Measurements from ENCODE around the gene PAK4. TPM values are rescaled to one million over a fixed set of nuclear protein-coding genes. Genes with fewer than 3 reads are reported as not detected.

The PAK4 gene
- total RNA-seq, 1 experiment from 2014 or later, result 63.1 TPM

- no peak overlapping the region for H3T11ph ChIP-seq (ENCODE audit: low read length)
- no peak overlapping the region for H3K14ac ChIP-seq (ENCODE audit: insufficient read depth, low read length)
- Mint-ChIP-seq H3K4me3 (no peak overlapping the region), H3K4me1 (peaks cover 11% of the 10 kb centered on the region in 2 experiments), H3K36me3 (ENCODE audit: insufficient read depth in 1 of 3, low read depth in 3 of 3) (no peaks in the 10 kb centered on the region), H3K27ac (no peak overlapping the region), H3K9me3 (no peaks in the 10 kb centered on the region; a peak in 2 of 5 replicates), H3K27me3 (ENCODE audit: low read depth) (peaks cover 59% of the 10 kb centered on the region)
- no peaks in the 10 kb centered on the region for H3K79me1 ChIP-seq (ENCODE audit: insufficient read depth, low read depth, low read length, poor library complexity, severe bottlenecking)
- H3K9me3 ChIP-seq (ENCODE audit: control insufficient read depth, low read depth, low read length), result no peaks in the 10 kb centered on the region
- no peak for DNase-seq
- H2BK12ac ChIP-seq (ENCODE audit: insufficient read length, low read depth, low read length), result no peak overlapping the region
- H3K4me2 ChIP-seq (ENCODE audit: insufficient read depth, insufficient read length, low read length), result no peak overlapping the region
- 100% methylated on average over 1 of the region's 7 CpGs for WGBS (ENCODE audit: extremely low coverage, insufficient read length, low lambda C conversion rate)
- no peak overlapping the region for H3K18ac ChIP-seq (ENCODE audit: insufficient read length, low read depth, low read length)
- no peak overlapping the region for H3K4ac ChIP-seq (ENCODE audit: low read depth, low read length)
- no peak overlapping the region for H4K91ac ChIP-seq (ENCODE audit: insufficient read length, low read depth, low read length)
- no peak overlapping the region for H3K27ac ChIP-seq (ENCODE audit: insufficient read length, low read depth, low read length)
- no peaks in the 10 kb centered on the region for H3K4me1 ChIP-seq (ENCODE audit: insufficient read depth, low read length)
- H3K9ac ChIP-seq (ENCODE audit: extremely low read depth, insufficient read length, low read length), result no peak overlapping the region
- H4K5ac ChIP-seq (ENCODE audit: insufficient read length, low read depth, low read length), result no peak overlapping the region
- TF ChIP-seq, protein P1, sequence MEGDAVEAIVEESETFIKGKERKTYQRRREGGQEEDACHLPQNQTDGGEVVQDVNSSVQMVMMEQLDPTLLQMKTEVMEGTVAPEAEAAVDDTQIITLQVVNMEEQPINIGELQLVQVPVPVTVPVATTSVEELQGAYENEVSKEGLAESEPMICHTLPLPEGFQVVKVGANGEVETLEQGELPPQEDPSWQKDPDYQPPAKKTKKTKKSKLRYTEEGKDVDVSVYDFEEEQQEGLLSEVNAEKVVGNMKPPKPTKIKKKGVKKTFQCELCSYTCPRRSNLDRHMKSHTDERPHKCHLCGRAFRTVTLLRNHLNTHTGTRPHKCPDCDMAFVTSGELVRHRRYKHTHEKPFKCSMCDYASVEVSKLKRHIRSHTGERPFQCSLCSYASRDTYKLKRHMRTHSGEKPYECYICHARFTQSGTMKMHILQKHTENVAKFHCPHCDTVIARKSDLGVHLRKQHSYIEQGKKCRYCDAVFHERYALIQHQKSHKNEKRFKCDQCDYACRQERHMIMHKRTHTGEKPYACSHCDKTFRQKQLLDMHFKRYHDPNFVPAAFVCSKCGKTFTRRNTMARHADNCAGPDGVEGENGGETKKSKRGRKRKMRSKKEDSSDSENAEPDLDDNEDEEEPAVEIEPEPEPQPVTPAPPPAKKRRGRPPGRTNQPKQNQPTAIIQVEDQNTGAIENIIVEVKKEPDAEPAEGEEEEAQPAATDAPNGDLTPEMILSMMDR (conservative IDR thresholded peaks at IDR 0.05), result no peak
- H2BK5ac ChIP-seq (ENCODE audit: insufficient read length, low read length), result no peak overlapping the region
- H2AFZ ChIP-seq (ENCODE audit: low read length), result no peak overlapping the region
- peaks cover 1% of the 10 kb centered on the region for H3K23me2 ChIP-seq (ENCODE audit: insufficient read length, low read depth, low read length, poor library complexity, severe bottlenecking)
- H3K56ac ChIP-seq (ENCODE audit: insufficient read length, low read depth, low read length), result no peak overlapping the region
- no peak overlapping the region for H2BK15ac ChIP-seq (ENCODE audit: low read depth, low read length)
- no peak overlapping the region for H2AK5ac ChIP-seq (ENCODE audit: insufficient read length, low read length)
- H2BK120ac ChIP-seq (ENCODE audit: low read depth, low read length, poor library complexity, severe bottlenecking), result no peak overlapping the region
- H2BK20ac ChIP-seq (ENCODE audit: low read depth, low read length, poor library complexity, severe bottlenecking), result no peak overlapping the region
- no peaks in the 10 kb centered on the region for H3K79me2 ChIP-seq (ENCODE audit: insufficient read depth, low read length)
- no peaks in the 10 kb centered on the region for H4K20me1 ChIP-seq (ENCODE audit: control insufficient read depth, insufficient read depth, insufficient read length)
- H3K23ac ChIP-seq (ENCODE audit: insufficient read length, low read depth, low read length), result no peak overlapping the region
- peaks cover 4% of the 10 kb centered on the region; the same call in 1 of the 2 replicates for H3K27me3 ChIP-seq (ENCODE audit: insufficient read depth, low read length)
- H4K8ac ChIP-seq (replicated peaks; ENCODE audit: insufficient read length, low read depth, low read length), result no peak overlapping the region
Measured at GRCh38 chr19:39078436-39079200, 47.0 kb upstream of the PAK4 start.

Measured in H9 (cell line).